Measurements from ENCODE around the gene CUBN. TPM values are rescaled to one million over a fixed set of nuclear protein-coding genes. Genes with fewer than 3 reads are reported as not detected.

CUBN gene
- total RNA-seq, 4 donors from 2014 or later, result 0.54 to 1.8 (median 1.3) TPM

DNA sequence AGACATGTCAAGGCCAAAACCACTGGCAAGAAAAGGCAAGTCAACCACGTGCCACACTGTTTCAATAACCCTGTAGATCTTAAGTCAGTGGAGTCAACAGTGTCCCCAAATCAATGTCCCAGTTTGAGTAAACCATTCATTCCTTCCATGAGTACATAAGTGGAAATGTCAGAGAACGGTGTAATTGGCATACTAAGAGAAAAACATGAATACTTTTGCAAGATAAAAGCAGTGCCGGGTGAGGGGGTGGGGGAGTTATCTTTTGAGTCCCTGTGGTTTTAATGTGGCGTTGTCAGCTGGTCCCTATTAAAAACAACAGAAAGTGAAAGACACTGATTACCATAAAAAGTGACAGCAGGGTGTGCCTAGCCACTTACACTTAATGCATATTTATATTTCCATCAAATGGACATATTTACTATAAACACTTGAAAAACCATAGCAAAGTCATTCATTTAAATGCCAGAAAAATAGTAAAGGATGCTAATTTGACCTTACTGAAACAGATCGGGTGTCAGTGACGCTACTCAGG lies 350.2 kb downstream of the CUBN start:
- TF ChIP-seq CTCF (IDR thresholded peaks at IDR 0.05) (no peak), POLR2A (IDR thresholded peaks at IDR 0.05) (no peak)
- no peak for DNase-seq (ENCODE audit: low spot score in 2 of 2)
- intact Hi-C loops (cut with DNase I; ENCODE audit: low total_unique reads), result no loop called here
- WGBS, 2 donors, result 58 to 62% methylated on average over 6 of the region's 6 CpGs
- no peak overlapping the region for H3K4me3 ChIP-seq (ENCODE audit: low read depth, poor library complexity, severe bottlenecking)

GRCh38 chr10:16777473-16778370 lies 351.9 kb downstream of the CUBN start:
- intact Hi-C loops (cut with DNase I; ENCODE audit: low total_unique reads), result no loop called here
- H3K4me3 ChIP-seq (ENCODE audit: low read depth, poor library complexity, severe bottlenecking), result no peak overlapping the region
- WGBS, 2 donors, result 54 to 70% methylated on average over 7 of the region's 7 CpGs
- TF ChIP-seq POLR2A (IDR thresholded peaks at IDR 0.05) (no peak), CTCF (IDR thresholded peaks at IDR 0.05) (no peak)
- no peak for DNase-seq (ENCODE audit: low spot score in 2 of 2)

DNA sequence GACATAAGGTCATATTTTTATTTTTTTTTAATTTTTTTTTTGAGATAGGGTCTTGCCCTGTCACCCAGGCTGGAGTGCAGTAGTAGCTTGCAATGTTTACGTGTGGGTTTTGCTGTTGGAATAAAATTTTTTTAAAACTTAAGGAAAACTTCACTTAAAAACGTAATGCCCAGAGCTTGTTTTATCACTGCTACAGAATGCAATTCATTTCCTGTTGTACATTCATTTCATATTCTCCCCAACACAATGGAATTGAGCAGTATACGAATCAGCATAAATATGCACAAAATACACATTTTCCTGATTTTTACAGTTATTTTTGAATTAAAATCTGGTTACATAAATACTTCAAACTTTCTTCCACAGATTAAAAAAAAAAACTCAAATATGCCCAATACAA lies 352.7 kb downstream of the CUBN start:
- WGBS, 2 donors, result 77 to 78% methylated on average over 3 of the region's 3 CpGs
- TF ChIP-seq POLR2A (IDR thresholded peaks at IDR 0.05) (no peak), CTCF (IDR thresholded peaks at IDR 0.05) (no peak)
- H3K4me3 ChIP-seq (ENCODE audit: low read depth, poor library complexity, severe bottlenecking), result no peak overlapping the region
- DNase-seq (ENCODE audit: low spot score in 2 of 2), result no peak
- intact Hi-C loops (cut with DNase I; ENCODE audit: low total_unique reads), result no loop called here

Other genes starting within 250 kb of the CUBN start
- 1 to 10 TPM; 3.9 to 4.5 (median 4.1) TPM for gene TRDMT1, start 71.9 kb upstream of the CUBN start, total RNA-seq
- gene VIM, start 98.4 kb upstream of the CUBN start, total RNA-seq, result 1,000 to 10,000 TPM in 3 of 4 donors, 100 to 1,000 TPM in 1; 891 to 2,288 (median 1,243) TPM